Measurements from ENCODE around the gene RPS19BP1.

GRCh38 chr22:39504071-39504470 is 28.5 kb downstream of the RPS19BP1 start:
- no peak for TF ChIP-seq POLR2A (IDR thresholded peaks at IDR 0.05)
- no peak for TF ChIP-seq CTCF (IDR thresholded peaks at IDR 0.05)
